H1 (cell line): ENCODE measurements around the gene CCDC40.

Source experiments
- ATF2 ChIP-seq: IDR thresholded peaks from 2 replicates; pipeline ENCODE4 v1.6.1; 2012; ENCODE audit warnings: low read length, inconsistent platforms
- CTCF ChIP-seq, 3 experiments: IDR thresholded peaks; 1 replicate in 2 of 3; 2 replicates in 1 of 3; pipeline versions ENCODE4 v1.5.1 to v1.6.1; 2011; ENCODE audit warnings: low read length in 3 of 3, mild to moderate bottlenecking in 3 of 3, inconsistent platforms in 2 of 3, low read depth in 1 of 3, moderate library complexity in 1 of 3; ENCODE audit not compliant: insufficient read depth in 1 of 3; ENCODE audit errors: control extremely low read depth in 1 of 3
- EGR1 ChIP-seq: IDR thresholded peaks from 2 replicates; pipeline ENCODE4 v1.6.1; 2011; ENCODE audit warnings: low read depth, low read length, borderline replicate concordance
- EP300 ChIP-seq, 2 experiments: IDR thresholded peaks; 1 replicate in 1 of 2; 2 replicates in 1 of 2; pipeline ENCODE4 v1.6.1; 2011 to 2012; ENCODE audit warnings: low read depth in 2 of 2, low read length in 2 of 2, mild to moderate bottlenecking in 2 of 2, borderline replicate concordance in 1 of 2, inconsistent platforms in 1 of 2, moderate library complexity in 1 of 2
- EZH2 ChIP-seq: fragments of 200-600 bp; sonication (generic); IDR thresholded peaks from 2 replicates; pipeline ENCODE4 v1.7.1; 2012; ENCODE audit warnings: low read depth, mild to moderate bottlenecking, moderate library complexity, low read length, inconsistent platforms; ENCODE audit not compliant: severe bottlenecking
- HDAC2 ChIP-seq, 2 experiments: fragments of 300-600 bp in 1 of 2; sonication (generic) in 1 of 2; IDR thresholded peaks; 2 replicates each; pipeline ENCODE4 v1.6.1; 2011 to 2012; ENCODE audit warnings: low read depth in 2 of 2, low read length in 2 of 2, mild to moderate bottlenecking in 2 of 2, moderate library complexity in 2 of 2, borderline replicate concordance in 1 of 2, inconsistent platforms in 1 of 2
- SP1 ChIP-seq: IDR thresholded peaks from 2 replicates; pipeline ENCODE4 v1.6.1; 2011; ENCODE audit warnings: low read depth, low read length
- SUZ12 ChIP-seq: fragments of 200-600 bp; sonication (generic); IDR thresholded peaks from 2 replicates; pipeline ENCODE4 v1.6.1; 2012; ENCODE audit warnings: mild to moderate bottlenecking, inconsistent platforms, low read length, moderate library complexity, mixed read lengths

GRCh38 chr17:79987187-79987934, 49.1 kb upstream of the CCDC40 start:
- TF ChIP-seq EGR1 (no peak), ATF2 (no peak), SUZ12 (no peak), CTCF (IDR thresholded peaks at IDR 0.05; ENCODE audit: control extremely low read depth in 1 of 3, insufficient read depth in 1 of 3, low read depth in 1 of 3, low read length in 3 of 3) (no peak), EZH2 (no peak), HDAC2 (IDR thresholded peaks at IDR 0.05; ENCODE audit: borderline replicate concordance in 1 of 2, low read depth in 2 of 2, low read length in 2 of 2) (no peak), EP300 (IDR thresholded peaks at IDR 0.05; ENCODE audit: borderline replicate concordance in 1 of 2, low read depth in 2 of 2, low read length in 2 of 2) (no peak), SP1 (no peak)
